ENCODE results near the gene DPYD. TPM values are rescaled to one million over a fixed set of nuclear protein-coding genes. Genes with fewer than 3 reads are reported as not detected.

DPYD gene
- polyA plus RNA-seq, 1 of the 3 experiments (the other 2 are of a cell fraction), result 23.0 TPM

DNA sequence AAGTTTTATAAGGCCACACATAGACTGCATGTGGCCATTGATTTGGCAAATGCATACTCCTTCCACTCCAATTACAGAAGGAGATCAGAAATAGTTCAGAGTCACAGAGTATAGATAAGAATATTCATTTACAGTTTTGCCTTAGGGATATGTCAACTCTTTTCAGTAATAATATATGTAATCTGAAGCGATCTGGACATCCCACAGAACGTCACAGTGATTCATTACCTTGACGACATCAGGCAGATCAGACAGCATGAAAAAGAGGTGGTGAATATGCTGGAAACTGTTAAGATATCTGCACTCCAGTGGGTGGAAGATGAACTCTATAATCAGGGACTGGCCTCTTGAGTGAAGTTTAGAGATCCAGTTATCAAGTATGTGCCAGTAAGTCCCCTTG is 240.4 kb downstream of the DPYD start:
- Histone ChIP-seq H3K9me2 (no peaks in the 10 kb centered on the region), H2AFZ (ENCODE audit: low read depth) (no peak overlapping the region), H4K20me1 (ENCODE audit: insufficient read depth) (no peaks in the 10 kb centered on the region), H3K9ac (no peak overlapping the region), H3K27me3 (ENCODE audit: insufficient read depth) (no peaks in the 10 kb centered on the region), H3F3A (replicated peaks; ENCODE audit: insufficient read depth) (peaks cover 13% of the 10 kb centered on the region), H3K79me2 (ENCODE audit: insufficient read depth) (peaks cover 9% of the 10 kb centered on the region; the same call in 1 of the 2 replicates), H3K4me1 (ENCODE audit: control insufficient read depth in 1 of 2, insufficient read depth in 2 of 2, low read depth in 1 of 2, low read length in 1 of 2) (peaks cover 0 to 4% of the 10 kb centered on the region in 2 experiments; a peak in 2 of 4 replicates), H3K9me3 (no peaks in the 10 kb centered on the region), H3K36me3 (replicated peaks in 1 of 2; ENCODE audit: control insufficient read depth in 1 of 2, insufficient read depth in 2 of 2, low read length in 1 of 2) (peaks cover 14 to 87% of the 10 kb centered on the region in 2 experiments), H3K4me3 (ENCODE audit: low read depth in 2 of 2, low read length in 1 of 2) (no peak overlapping the region), H3K4me2 (no peak overlapping the region), H3K27ac (ENCODE audit: low read depth in 2 of 2, low read length in 1 of 2) (peak overlapping the region in 1 of 2 experiments; percentile 80; a peak in 2 of 4 replicates)
- CTCF ChIA-PET, result no interaction called here
- POLR2A ChIA-PET, result no interaction called here
- TF ChIP-seq, protein P1, sequence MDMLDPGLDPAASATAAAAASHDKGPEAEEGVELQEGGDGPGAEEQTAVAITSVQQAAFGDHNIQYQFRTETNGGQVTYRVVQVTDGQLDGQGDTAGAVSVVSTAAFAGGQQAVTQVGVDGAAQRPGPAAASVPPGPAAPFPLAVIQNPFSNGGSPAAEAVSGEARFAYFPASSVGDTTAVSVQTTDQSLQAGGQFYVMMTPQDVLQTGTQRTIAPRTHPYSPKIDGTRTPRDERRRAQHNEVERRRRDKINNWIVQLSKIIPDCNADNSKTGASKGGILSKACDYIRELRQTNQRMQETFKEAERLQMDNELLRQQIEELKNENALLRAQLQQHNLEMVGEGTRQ (IDR thresholded peaks at IDR 0.05; ENCODE audit: borderline replicate concordance, low read depth, low read length), result no peak
- TF ChIP-seq TEAD4 (IDR thresholded peaks at IDR 0.05; ENCODE audit: borderline replicate concordance, insufficient read depth) (peak; percentile 24; the same call in 1 of the 2 replicates), GATA2 (CRISPR knock-in tag; IDR thresholded peaks at IDR 0.05) (peak; percentile 96), RCOR1 (IDR thresholded peaks at IDR 0.05; ENCODE audit: low read length) (peak; percentile 86), NFIC (IDR thresholded peaks at IDR 0.05; ENCODE audit: borderline replicate concordance) (no peak), SIN3A (IDR thresholded peaks at IDR 0.05; ENCODE audit: borderline replicate concordance, low read depth, low read length) (no peak), TCF12 (IDR thresholded peaks at IDR 0.05) (0 out of 2 replicates have a peak, but pooled peaks have one; percentile 17), MXI1 (IDR thresholded peaks at IDR 0.05; ENCODE audit: low read depth, low read length) (peak; percentile 44; the same call in 1 of the 2 replicates), MEF2A (IDR thresholded peaks at IDR 0.05; ENCODE audit: borderline replicate concordance, low read depth) (no peak), GABPA (IDR thresholded peaks at IDR 0.05; ENCODE audit: low read depth) (no peak), CHD2 (IDR thresholded peaks at IDR 0.05; ENCODE audit: low read length, partially characterized antibody) (no peak), EZH2phosphoT487 (IDR thresholded peaks at IDR 0.05; ENCODE audit: borderline replicate concordance, low read depth) (no peak), RFX5 (IDR thresholded peaks at IDR 0.05; ENCODE audit: low read length) (no peak), EP300 (IDR thresholded peaks at IDR 0.05; ENCODE audit: borderline replicate concordance in 1 of 2, low read depth in 1 of 2, low read length in 1 of 2) (peak in 1 of 2 experiments; percentile 93; a peak in 2 of 4 replicates), JUND (IDR thresholded peaks at IDR 0.05) (no peak), FOSL2 (IDR thresholded peaks at IDR 0.05; ENCODE audit: borderline replicate concordance, low read depth) (no peak)
- TF ChIP-seq, protein P2, sequence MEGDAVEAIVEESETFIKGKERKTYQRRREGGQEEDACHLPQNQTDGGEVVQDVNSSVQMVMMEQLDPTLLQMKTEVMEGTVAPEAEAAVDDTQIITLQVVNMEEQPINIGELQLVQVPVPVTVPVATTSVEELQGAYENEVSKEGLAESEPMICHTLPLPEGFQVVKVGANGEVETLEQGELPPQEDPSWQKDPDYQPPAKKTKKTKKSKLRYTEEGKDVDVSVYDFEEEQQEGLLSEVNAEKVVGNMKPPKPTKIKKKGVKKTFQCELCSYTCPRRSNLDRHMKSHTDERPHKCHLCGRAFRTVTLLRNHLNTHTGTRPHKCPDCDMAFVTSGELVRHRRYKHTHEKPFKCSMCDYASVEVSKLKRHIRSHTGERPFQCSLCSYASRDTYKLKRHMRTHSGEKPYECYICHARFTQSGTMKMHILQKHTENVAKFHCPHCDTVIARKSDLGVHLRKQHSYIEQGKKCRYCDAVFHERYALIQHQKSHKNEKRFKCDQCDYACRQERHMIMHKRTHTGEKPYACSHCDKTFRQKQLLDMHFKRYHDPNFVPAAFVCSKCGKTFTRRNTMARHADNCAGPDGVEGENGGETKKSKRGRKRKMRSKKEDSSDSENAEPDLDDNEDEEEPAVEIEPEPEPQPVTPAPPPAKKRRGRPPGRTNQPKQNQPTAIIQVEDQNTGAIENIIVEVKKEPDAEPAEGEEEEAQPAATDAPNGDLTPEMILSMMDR (IDR thresholded peaks at IDR 0.05), result no peak
- TF ChIP-seq, protein P3, sequence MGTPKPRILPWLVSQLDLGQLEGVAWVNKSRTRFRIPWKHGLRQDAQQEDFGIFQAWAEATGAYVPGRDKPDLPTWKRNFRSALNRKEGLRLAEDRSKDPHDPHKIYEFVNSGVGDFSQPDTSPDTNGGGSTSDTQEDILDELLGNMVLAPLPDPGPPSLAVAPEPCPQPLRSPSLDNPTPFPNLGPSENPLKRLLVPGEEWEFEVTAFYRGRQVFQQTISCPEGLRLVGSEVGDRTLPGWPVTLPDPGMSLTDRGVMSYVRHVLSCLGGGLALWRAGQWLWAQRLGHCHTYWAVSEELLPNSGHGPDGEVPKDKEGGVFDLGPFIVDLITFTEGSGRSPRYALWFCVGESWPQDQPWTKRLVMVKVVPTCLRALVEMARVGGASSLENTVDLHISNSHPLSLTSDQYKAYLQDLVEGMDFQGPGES (IDR thresholded peaks at IDR 0.05; ENCODE audit: low read depth, low read length), result no peak
- TF ChIP-seq, protein P4, sequence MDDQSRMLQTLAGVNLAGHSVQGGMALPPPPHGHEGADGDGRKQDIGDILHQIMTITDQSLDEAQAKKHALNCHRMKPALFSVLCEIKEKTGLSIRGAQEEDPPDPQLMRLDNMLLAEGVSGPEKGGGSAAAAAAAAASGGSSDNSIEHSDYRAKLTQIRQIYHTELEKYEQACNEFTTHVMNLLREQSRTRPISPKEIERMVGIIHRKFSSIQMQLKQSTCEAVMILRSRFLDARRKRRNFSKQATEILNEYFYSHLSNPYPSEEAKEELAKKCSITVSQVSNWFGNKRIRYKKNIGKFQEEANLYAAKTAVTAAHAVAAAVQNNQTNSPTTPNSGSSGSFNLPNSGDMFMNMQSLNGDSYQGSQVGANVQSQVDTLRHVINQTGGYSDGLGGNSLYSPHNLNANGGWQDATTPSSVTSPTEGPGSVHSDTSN (IDR thresholded peaks at IDR 0.05), result peak; percentile 20; the same call in 1 of the 2 replicates
- TF ChIP-seq, protein P5, sequence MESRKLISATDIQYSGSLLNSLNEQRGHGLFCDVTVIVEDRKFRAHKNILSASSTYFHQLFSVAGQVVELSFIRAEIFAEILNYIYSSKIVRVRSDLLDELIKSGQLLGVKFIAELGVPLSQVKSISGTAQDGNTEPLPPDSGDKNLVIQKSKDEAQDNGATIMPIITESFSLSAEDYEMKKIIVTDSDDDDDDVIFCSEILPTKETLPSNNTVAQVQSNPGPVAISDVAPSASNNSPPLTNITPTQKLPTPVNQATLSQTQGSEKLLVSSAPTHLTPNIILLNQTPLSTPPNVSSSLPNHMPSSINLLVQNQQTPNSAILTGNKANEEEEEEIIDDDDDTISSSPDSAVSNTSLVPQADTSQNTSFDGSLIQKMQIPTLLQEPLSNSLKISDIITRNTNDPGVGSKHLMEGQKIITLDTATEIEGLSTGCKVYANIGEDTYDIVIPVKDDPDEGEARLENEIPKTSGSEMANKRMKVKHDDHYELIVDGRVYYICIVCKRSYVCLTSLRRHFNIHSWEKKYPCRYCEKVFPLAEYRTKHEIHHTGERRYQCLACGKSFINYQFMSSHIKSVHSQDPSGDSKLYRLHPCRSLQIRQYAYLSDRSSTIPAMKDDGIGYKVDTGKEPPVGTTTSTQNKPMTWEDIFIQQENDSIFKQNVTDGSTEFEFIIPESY (IDR thresholded peaks at IDR 0.05; ENCODE audit: borderline replicate concordance, low read depth), result no peak
- TF ChIP-seq, protein P6, sequence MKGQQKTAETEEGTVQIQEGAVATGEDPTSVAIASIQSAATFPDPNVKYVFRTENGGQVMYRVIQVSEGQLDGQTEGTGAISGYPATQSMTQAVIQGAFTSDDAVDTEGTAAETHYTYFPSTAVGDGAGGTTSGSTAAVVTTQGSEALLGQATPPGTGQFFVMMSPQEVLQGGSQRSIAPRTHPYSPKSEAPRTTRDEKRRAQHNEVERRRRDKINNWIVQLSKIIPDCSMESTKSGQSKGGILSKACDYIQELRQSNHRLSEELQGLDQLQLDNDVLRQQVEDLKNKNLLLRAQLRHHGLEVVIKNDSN (IDR thresholded peaks at IDR 0.05; ENCODE audit: borderline replicate concordance, low read depth), result no peak
- 46% methylated on average over 3 of the region's 3 CpGs for WGBS (ENCODE audit: low lambda C conversion rate)
- DNase-seq, result peak; percentile 51
